Measurements from ENCODE around the gene PIP4K2A.

PIP4K2A gene

DNA sequence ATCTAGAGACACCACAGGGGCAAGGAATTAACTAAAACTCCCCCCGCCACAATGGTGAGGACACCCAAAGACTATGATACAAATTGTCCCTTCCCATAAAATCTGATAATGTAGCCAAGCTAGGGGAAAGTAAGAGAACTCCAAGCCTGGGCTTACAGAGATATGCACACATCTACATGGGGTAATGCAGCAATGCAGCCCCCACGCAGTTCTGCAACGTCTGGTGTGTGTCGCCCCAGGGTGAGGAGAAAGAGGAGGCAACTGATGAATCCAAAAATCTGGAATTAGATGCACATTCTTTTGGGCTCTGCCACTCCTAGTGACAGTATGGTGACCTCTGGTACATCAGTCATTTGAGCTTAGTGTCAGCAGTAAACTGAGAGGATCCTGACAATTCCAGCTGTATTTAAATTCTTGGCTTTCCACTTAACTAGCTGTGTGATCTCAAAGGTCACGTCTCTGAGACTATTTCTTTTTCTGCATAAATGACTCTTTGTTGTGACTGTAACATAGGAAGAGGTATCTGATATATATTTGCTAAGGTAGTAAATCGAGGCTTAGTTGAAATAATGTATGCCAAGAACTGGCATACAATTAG lies 51.5 kb downstream of the PIP4K2A start:
- FAIRE-seq = no peak

GRCh38 chr10:22659866-22660265 lies 54.5 kb downstream of the PIP4K2A start:
- no peak for FAIRE-seq

- FAIRE-seq = no peak
These were observed 55.5 kb downstream of the PIP4K2A start for GRCh38 chr10:22658745-22659410.

GRCh38 chr10:22657566-22658225 lies 56.7 kb downstream of the PIP4K2A start:
- no peak for FAIRE-seq

GRCh38 chr10:22657024-22657423 lies 57.4 kb downstream of the PIP4K2A start:
- FAIRE-seq = no peak

DNA sequence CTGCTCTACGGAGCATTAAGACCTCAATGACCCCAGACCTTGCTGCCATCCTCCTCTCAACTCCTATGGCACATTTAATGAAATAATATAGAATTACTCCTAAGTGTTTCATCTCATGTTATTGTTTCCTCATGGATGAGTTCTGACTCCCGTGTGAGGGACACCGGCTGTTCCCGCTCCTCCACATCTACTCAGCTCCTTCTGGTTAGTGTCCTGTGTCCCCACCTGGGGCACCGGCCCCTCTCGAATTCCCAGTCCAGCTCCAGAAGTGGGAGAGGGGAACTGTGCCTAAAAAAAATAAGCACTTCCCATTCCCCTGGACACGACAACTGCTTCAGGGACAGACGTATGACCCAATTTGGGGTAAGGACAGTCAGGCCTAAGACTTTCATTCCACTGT lies 58.3 kb downstream of the PIP4K2A start:
- FAIRE-seq = no peak

DNA sequence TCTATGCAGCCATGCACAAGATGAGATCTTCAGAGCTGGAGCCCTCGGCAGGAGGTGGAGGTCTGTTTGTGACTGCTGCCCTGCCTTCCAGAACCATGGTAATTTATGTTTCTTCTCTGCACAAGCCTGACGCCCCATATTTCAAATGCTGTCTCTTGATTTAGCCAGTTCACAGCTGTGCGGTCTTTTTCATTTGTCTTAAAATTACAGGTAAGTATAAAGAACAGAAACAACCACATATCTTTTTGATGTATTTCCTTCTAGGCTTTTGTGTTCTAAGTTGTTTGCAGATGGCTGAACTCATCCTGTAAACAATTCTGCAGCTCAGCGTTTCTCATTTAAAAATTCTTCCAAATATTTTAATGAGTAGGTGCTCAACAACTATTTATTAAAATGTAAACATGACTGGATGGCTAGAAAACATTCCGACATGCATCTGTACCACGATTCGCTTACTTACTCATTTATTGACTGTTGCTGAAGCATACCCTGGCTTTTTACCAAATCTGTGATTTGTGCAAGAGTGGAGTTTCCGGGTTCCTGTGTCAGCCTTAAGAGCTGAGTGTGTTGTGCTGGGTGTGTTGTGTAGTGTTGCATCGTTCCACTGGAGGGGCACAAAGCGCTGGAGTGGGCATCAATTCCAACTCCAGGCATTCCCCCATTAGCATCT lies 58.9 kb downstream of the PIP4K2A start:
- FAIRE-seq = no peak

DNA sequence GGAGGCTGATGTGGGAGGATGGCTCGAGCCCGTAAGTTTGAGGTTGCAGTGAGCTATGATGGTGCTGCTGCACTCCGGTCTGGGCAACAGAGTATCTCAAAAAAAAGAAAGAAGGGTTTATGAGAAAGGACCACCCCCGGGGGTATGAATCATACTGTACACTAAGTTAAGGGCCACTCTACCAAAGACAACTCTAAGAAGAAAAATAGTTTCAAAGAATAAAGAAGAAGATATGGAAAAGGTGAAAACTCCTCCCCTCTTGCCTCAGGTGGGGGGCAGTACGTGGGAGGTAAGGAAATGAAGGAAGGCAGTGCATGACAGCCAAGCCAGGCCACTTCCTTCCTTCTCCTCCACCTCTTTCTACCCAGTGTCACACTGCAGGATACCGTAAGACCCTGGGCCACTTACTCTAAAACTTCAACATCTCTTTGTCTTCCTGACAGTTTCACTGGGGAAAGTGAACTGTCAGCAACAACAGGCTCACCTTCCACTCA lies 61.3 kb downstream of the PIP4K2A start:
- no peak for FAIRE-seq

- no peak for FAIRE-seq
These were observed 63.0 kb downstream of the PIP4K2A start for GRCh38 chr10:22651276-22651980.

DNA sequence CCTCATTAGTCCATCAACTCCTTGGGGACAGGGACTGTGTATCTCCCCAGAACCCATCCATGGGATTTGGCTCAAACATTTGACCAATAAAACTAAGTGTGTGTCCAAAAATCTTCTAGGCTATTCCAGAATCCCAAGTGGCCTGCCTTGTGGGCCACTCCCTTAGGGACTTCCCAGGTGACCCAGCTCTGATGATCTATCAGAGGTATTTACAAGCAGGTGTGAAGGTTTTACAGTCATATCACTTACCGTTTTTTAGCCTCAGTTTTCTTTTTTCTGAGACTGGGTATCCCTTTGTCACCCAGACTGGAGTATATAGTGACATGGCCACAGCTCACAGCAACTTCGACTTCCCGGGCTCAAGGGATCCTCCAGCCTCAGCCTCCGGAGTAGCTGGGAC lies 64.4 kb downstream of the PIP4K2A start:
- FAIRE-seq = no peak

- FAIRE-seq = no peak
These were observed 65.0 kb downstream of the PIP4K2A start for GRCh38 chr10:22649390-22649841.

DNA sequence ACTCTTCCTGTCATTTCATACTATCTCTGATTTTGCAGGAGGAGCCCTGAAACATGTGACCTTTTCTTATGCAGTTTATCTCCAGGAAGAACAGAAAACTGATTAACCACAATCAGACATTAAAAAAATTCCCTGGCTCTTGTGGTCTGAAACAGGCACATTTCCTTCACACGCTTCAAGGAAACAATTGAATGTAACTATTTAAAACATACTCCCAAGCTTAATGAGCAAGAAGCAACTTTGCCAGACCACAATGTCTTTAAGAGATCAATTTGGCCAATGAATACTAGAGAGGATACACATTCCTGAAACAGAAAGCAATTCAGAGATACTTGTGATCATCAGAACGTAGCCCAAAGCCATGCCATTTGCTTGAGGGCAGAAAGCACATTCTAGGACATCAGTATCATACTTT lies 65.8 kb downstream of the PIP4K2A start:
- no peak for FAIRE-seq

DNA sequence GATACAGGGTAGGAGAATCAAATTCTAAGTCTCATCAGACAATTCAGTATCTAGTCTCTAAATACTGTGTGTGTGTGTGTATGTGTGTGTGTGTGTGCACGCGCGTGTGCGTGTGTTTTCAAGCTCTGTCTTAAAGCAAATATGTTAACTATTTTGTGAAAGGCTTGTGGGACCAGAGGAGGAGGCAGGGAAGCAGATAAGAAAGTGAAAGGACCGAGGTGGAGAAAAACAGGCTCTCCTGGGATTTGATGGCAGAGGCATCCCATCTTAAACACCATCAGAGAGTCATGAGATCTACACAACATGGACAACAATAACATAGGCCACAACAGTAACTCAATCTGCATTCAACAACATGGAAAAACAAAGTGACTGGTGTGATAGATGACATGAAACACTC lies 67.1 kb downstream of the PIP4K2A start:
- FAIRE-seq = no peak

DNA sequence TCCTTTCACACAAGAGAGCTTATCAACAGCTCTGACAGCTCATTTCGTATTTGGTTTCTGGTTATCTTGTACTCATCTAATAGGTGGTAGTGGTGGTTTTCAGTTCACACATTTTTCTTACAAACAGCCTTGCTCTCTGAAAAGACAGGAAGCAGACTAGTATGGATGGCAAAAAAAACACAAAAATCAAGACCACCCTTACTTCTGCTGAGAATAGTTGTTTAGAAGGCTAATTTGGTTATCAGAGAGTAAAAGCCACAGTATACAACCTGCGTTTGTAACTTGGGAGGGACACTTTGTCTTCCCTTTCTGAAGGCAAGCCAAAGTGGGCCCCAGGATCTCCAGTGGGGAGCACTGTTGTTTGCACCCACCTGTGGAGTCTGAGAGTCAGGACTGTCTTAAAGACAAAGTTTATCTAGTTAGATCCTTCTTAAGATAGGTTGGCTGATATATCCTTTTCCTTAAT lies 68.0 kb downstream of the PIP4K2A start:
- FAIRE-seq = no peak

GRCh38 chr10:22644222-22644621 lies 70.2 kb downstream of the PIP4K2A start:
- FAIRE-seq = no peak

DNA sequence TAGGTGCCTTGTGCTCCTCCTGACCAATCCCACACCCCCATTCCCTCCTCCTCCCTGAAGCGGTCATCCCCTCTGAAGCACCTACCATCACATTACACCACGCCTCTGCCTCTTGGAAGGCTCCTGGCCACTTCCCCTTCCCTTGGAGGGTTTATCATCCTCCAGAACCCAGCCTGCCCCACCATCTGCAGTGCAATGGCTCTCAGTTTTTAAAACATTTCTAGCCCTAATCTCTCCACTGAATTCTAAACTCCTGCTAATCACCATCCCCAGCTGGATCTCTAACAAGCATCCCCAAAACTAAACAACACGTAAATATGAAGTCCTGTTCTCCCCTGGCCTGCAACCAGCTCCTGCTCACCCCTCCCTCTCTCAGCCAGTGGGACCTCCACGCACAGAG lies 70.6 kb downstream of the PIP4K2A start:
- FAIRE-seq = no peak

DNA sequence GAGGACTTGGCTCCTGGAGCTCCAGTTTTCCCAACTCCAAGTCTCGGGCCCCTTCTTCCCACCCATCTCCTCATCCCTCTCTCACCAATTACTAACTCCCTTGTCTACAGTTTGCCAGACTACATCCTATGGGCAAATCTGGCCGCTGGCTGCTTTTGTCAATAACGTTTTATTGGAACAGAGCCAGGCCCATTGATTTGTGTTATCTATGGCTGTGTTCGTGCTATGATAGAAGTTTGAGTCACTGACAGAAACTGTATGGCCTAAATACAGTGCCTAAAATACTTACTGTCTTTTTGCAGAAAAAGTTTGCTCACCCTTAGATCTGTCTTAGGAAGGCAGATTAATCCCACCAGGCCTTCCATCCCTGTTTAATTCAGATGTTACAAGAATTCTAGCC lies 71.3 kb downstream of the PIP4K2A start:
- FAIRE-seq = no peak

DNA sequence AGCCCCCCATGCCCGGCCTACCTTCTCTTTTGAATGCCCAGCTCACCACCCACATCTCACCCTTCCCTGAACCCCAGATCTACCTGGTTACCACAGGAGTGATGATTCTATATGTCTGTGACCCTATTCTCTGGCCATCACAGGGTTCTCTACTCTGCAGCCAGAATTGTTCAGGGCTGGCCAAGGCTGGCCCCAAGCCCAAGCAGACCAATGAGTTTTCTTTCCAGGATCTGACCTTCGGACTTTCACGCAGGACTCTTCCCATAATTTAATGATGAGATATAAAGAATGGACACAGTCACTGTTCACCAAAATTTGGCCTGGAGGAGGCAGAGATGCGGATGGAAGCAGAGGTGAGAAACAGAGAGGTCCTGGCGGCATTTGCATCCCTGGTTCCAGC lies 72.6 kb downstream of the PIP4K2A start:
- FAIRE-seq = no peak

- no peak for FAIRE-seq
These were observed 74.0 kb downstream of the PIP4K2A start for GRCh38 chr10:22640359-22640758.

DNA sequence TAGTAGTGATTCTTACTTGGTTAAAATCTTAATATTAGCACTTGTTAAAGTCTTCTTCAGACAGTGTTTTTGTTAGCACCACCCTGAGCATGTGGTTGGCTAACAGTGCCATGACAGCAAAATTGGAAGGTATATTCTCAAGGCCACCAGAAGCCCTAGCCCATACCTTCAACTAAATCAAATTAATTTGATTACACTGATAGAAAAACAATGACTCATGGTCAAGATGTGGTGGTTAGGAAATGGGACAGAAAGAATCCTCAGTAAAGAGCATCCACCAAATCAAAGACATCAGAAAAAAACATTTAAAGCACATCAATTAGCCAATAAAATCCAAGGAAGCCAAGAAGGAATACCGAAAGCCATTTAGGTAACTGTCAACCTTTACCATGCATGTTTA lies 75.5 kb downstream of the PIP4K2A start:
- FAIRE-seq = no peak

DNA sequence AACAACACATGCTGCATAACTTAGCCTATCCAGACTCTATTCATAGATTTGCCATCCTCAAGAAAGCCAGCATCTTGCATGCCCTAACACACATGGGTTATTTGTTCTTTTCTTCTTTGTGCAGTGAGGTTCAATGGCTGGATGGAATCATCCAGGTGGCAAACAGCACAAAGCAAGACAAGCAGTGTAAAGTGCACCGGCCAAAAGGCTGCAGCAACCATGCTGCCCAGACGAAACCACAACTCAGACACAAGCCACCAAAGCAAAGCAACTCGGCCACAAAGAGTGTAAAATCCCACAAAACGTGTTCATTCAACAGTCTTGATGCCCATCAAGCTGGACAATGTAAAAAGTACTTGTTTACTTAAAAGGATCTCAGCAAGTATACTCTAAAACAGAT lies 76.9 kb downstream of the PIP4K2A start:
- no peak for FAIRE-seq

DNA sequence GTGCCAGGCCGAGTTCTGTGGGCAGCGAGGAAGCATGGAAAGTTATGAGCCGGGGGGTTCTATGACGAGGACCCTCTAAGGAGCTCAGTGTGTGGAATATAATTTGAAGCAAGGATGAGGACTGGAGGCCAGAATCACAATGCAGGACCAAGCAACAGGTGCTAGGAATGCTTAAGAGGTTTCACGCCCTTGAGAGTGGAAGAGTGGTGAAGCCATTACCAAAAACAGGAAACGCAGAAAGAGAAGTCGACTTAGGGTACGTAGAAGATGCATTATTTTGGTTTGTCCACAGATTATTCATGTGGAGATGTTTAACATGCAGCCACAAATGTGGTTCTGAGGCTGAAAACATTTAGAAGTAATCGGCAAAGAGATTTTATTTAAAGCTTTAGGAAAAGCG lies 78.7 kb downstream of the PIP4K2A start:
- FAIRE-seq = no peak

All from islet of Langerhans (tissue), 1 donor.